ENCODE measurements around the gene FBXW10. TPM values are rescaled to one million over a fixed set of nuclear protein-coding genes. Genes with fewer than 3 reads are reported as not detected.

The FBXW10 gene
- total RNA-seq = not detected in 2 replicates

GRCh38 chr17:18743699-18744421 lies at the start of gene FBXW10:
Gene FBXW10 (plus strand): TSS chr17:18744054. CDS start chr17:18744245, 191 bp downstream.

GRCh38 chr17:18780991-18781718 lies 37.3 kb downstream of the FBXW10 start, which contains the start of gene TVP23B:
Gene TVP23B (plus strand): TSS chr17:18781183. CDS start chr17:18781294, 111 bp downstream.

Other genes starting within 250 kb of the FBXW10 start
- gene TBC1D28, start 99.7 kb upstream of the FBXW10 start, total RNA-seq = not detected in 2 replicates
- gene FOXO3B, start 61.7 kb upstream of the FBXW10 start, total RNA-seq = 4.3 and 8.3 TPM in 2 replicates
- 37.9 and 40.0 TPM in 2 replicates for gene TVP23B, start 37.1 kb downstream of the FBXW10 start, total RNA-seq
- 23.2 and 26.7 TPM in 2 replicates for gene PRPSAP2, start 114.1 kb downstream of the FBXW10 start, total RNA-seq
- not detected in 2 replicates for gene SLC5A10, start 208.1 kb downstream of the FBXW10 start, total RNA-seq